PC-9 (cell line): ENCODE data around the gene FGF14.

ENCODE experiments used
- EZH2 ChIP-seq: fragments of 200-600 bp; sonication (generic); IDR thresholded peaks from 2 replicates; pipeline ENCODE4 v1.8.0; 2017; ENCODE audit warnings: antibody characterized with exemption, low read depth
- TF ChIP-seq, protein P1 (sequence below): fragments of 200-600 bp; sonication (generic); conservative IDR thresholded peaks from 2 replicates; pipeline ENCODE4 v1.6.1; 2017; ENCODE audit warnings: mixed run types, antibody characterized with exemption, mild to moderate bottlenecking, moderate library complexity

GRCh38 chr13:102325321-102325720 lies 76.5 kb downstream of the FGF14 start:
- TF ChIP-seq EZH2, result no peak
- TF ChIP-seq, protein P1, sequence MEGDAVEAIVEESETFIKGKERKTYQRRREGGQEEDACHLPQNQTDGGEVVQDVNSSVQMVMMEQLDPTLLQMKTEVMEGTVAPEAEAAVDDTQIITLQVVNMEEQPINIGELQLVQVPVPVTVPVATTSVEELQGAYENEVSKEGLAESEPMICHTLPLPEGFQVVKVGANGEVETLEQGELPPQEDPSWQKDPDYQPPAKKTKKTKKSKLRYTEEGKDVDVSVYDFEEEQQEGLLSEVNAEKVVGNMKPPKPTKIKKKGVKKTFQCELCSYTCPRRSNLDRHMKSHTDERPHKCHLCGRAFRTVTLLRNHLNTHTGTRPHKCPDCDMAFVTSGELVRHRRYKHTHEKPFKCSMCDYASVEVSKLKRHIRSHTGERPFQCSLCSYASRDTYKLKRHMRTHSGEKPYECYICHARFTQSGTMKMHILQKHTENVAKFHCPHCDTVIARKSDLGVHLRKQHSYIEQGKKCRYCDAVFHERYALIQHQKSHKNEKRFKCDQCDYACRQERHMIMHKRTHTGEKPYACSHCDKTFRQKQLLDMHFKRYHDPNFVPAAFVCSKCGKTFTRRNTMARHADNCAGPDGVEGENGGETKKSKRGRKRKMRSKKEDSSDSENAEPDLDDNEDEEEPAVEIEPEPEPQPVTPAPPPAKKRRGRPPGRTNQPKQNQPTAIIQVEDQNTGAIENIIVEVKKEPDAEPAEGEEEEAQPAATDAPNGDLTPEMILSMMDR, result no peak
